Spleen (tissue), 11 donors: ENCODE measurements around the gene CRKL. TPM values are rescaled to one million over a fixed set of nuclear protein-coding genes. Genes with fewer than 3 reads are reported as not detected.

ENCODE experiments used
- DNase-seq: peaks from one replicate; pipeline ENCODE4 v3.0.0-alpha.2; 2020
- H3K27ac ChIP-seq, 8 donors: fragments of 200-600 bp; sonication (generic) in 7 of 8; 1 replicate in 4 of 8; 2 replicates in 4 of 8; pipeline versions ENCODE4 v1.5.0 to v1.8.0; 2016 to 2021; ENCODE audit warnings: inconsistent platforms in 4 of 8, mild to moderate bottlenecking in 4 of 8, moderate library complexity in 1 of 8
- H3K27me3 ChIP-seq, 7 donors: fragments of 200-600 bp; sonication (generic) in 6 of 7; replicated peaks in 1 of 7; 1 replicate in 4 of 7; 2 replicates in 3 of 7; pipeline versions ENCODE4 v1.5.0 to v1.8.0; 2016 to 2021; ENCODE audit warnings: inconsistent platforms in 3 of 7, mild to moderate bottlenecking in 1 of 7
- H3K36me3 ChIP-seq, 6 donors: fragments of 200-600 bp; sonication (generic) in 5 of 6; 1 replicate in 4 of 6; 2 replicates in 2 of 6; pipeline versions ENCODE4 v1.5.0 to v1.8.0; 2016 to 2021; ENCODE audit warnings: inconsistent platforms in 2 of 6
- H3K4me1 ChIP-seq, 6 donors: fragments of 200-600 bp; sonication (generic) in 5 of 6; 1 replicate in 3 of 6; 2 replicates in 3 of 6; pipeline versions ENCODE4 v1.5.0 to v1.8.0; 2016 to 2021; ENCODE audit warnings: inconsistent platforms in 3 of 6
- H3K4me3 ChIP-seq, 8 donors: fragments of 200-600 bp; sonication (generic) in 7 of 8; 1 replicate in 4 of 8; 2 replicates in 4 of 8; pipeline versions ENCODE4 v1.5.0 to v1.8.0; 2016 to 2021; ENCODE audit warnings: inconsistent platforms in 4 of 8, mild to moderate bottlenecking in 4 of 8, moderate library complexity in 2 of 8
- H3K9me3 ChIP-seq, 8 donors: fragments of 200-600 bp; sonication (generic) in 7 of 8; 1 replicate in 4 of 8; 2 replicates in 4 of 8; pipeline versions ENCODE4 v1.5.0 to v1.8.0; 2016 to 2021; ENCODE audit warnings: inconsistent platforms in 4 of 8
- CTCF ChIP-seq, 11 experiments: fragments of 200-600 bp in 7 of 11; fragments of 450-650 bp in 4 of 11; sonication (generic) in 4 of 11; IDR thresholded peaks in 8 of 11; conservative IDR thresholded peaks in 3 of 11; 1 replicate in 7 of 11; 2 replicates in 4 of 11; pipeline versions ENCODE4 v1.4.0 to v1.8.0; 2016 to 2021; ENCODE audit warnings: antibody characterized with exemption in 11 of 11, inconsistent platforms in 4 of 11, mild to moderate bottlenecking in 1 of 11
- POLR2A ChIP-seq, 3 donors: fragments of 450-650 bp; IDR thresholded peaks; one replicate each; pipeline ENCODE4 v1.5.1; 2017; ENCODE audit warnings: antibody characterized with exemption in 3 of 3, mild to moderate bottlenecking in 1 of 3
- POLR2AphosphoS5 ChIP-seq, 3 donors: sonication (generic); formaldehyde crosslinking; IDR thresholded peaks; one replicate each; pipeline ENCODE4 v1.5.1; 2017; ENCODE audit warnings: antibody characterized with exemption in 3 of 3
- WGBS, 5 donors: extraction: QIAGEN DNeasy Blood & Tissue Kit in 3 of 5; methylation state at CpG; one replicate each; pipeline versions ENCODE4 v1.1.5 to v1.1.7; 2013 to 2018; 5-methylcytosine and 5-hydroxymethylcytosine counted together
- intact Hi-C: fragments of 100-400 bp; cut with DNase I; formaldehyde crosslinking; loops from one replicate; pipeline ENCODE4 v1.15.0; 2023; ENCODE audit warnings: low total_unique reads
- polyA plus RNA-seq, 3 donors: library from polyadenylated mRNA; stranded (reverse); fragments of 200-250 nt; gene quantifications; one replicate each; pipeline ENCODE4 v1.2.1, GENCODE V29; 2013
- total RNA-seq, 7 donors: library from RNA; depleted of rRNA in 3 of 7; stranded (reverse); fragments of >200 nt in 3 of 7; fragmentation: NEBNext Ultra II Directional in 4 of 7; extraction: Animal tissue kit (Norgen Biotek cat#: 25700) in 4 of 7; gene quantifications; one replicate each; pipeline versions ENCODE4 v1.1.0 to v1.2.1, GENCODE V29; 2016 to 2021
- donor health status: healthy with polysubstance abuse.
- donor health status: DM: no; HTN: no; CAD: no; lungs with moderate emphysema.
- donor health status: DM: no; HTN: no; CAD: no.
- donor health status: Bipolar disorder and iron deficiency.
- donor health status: healthy.
- donor health status: DM: no; HTN: no; CAD: no.
- donor health status: DM: yes; HTN: yes; CAD: no.

CRKL gene
- total and polyA plus RNA-seq, 10 donors = 11.5 to 65.3 (median 57.4) TPM

- Histone ChIP-seq H3K36me3 (peaks cover 0 to 100% (median 82%) of the 10 kb centered on the region in 6 donors), H3K4me3 (no peak overlapping the region), H3K4me1 (peaks cover 0 to 24% (median 10%) of the 10 kb centered on the region in 6 donors), H3K27ac (peak overlapping the region in 7 of 8 donors; percentile 46 to 73 (median 55)), H3K27me3 (no peaks in the 10 kb centered on the region), H3K9me3 (no peaks in the 10 kb centered on the region)
- TF ChIP-seq CTCF (IDR thresholded peaks at IDR 0.05 in 8 of 11, conservative IDR thresholded peaks at IDR 0.05 in 3 of 11) (peak; percentile 66 to 90 (median 77)), POLR2AphosphoS5 (IDR thresholded peaks at IDR 0.05) (peak; percentile 67 to 74 (median 69)), POLR2A (IDR thresholded peaks at IDR 0.05) (no peak)
- intact Hi-C loops = no loop called here
- 29 to 40% (median 36%) methylated on average over 10 of the region's 10 CpGs for WGBS, 5 donors
- DNase-seq = peak; percentile 90
Observed at GRCh38 chr22:20885557-20886323, 31.5 kb upstream of the CRKL start.

GRCh38 chr22:20887375-20887774 lies 29.8 kb upstream of the CRKL start:
- H3K27me3 ChIP-seq = no peaks in the 10 kb centered on the region
- no peak for DNase-seq
- H3K27ac ChIP-seq = no peak overlapping the region
- peaks cover 0 to 24% (median 10%) of the 10 kb centered on the region in 6 donors for H3K4me1 ChIP-seq
- peaks cover 0 to 86% (median 66%) of the 10 kb centered on the region in 6 donors for H3K36me3 ChIP-seq
- H3K4me3 ChIP-seq = no peak overlapping the region
- no peaks in the 10 kb centered on the region for H3K9me3 ChIP-seq
- TF ChIP-seq POLR2AphosphoS5 (IDR thresholded peaks at IDR 0.05) (no peak), POLR2A (IDR thresholded peaks at IDR 0.05) (no peak), CTCF (IDR thresholded peaks at IDR 0.05 in 8 of 11, conservative IDR thresholded peaks at IDR 0.05 in 3 of 11) (no peak)
- intact Hi-C loops = no loop called here
- 81 to 89% (median 88%) methylated on average over 5 of the region's 5 CpGs for WGBS, 5 donors

GRCh38 chr22:20889025-20889704 lies 28.0 kb upstream of the CRKL start:
- no peak for DNase-seq
- peaks cover 0 to 24% (median 10%) of the 10 kb centered on the region in 6 donors for H3K4me1 ChIP-seq
- no peak overlapping the region for H3K4me3 ChIP-seq
- no peaks in the 10 kb centered on the region for H3K27me3 ChIP-seq
- TF ChIP-seq CTCF (IDR thresholded peaks at IDR 0.05 in 8 of 11, conservative IDR thresholded peaks at IDR 0.05 in 3 of 11) = no peak
- no peak for TF ChIP-seq POLR2A (IDR thresholded peaks at IDR 0.05)
- no peak for TF ChIP-seq POLR2AphosphoS5 (IDR thresholded peaks at IDR 0.05)
- no peaks in the 10 kb centered on the region for H3K9me3 ChIP-seq
- WGBS, 5 donors = 91 to 98% (median 94%) methylated on average over 6 of the region's 6 CpGs
- H3K36me3 ChIP-seq = peaks cover 0 to 68% (median 49%) of the 10 kb centered on the region in 6 donors
- intact Hi-C loops = no loop called here
- no peak overlapping the region for H3K27ac ChIP-seq
